Pancreas (tissue), 10 donors: ENCODE results near the gene RTN4. TPM values are rescaled to one million over a fixed set of nuclear protein-coding genes. Genes with fewer than 3 reads are reported as not detected.

Experiments
- ATAC-seq, 4 donors: fragments of 200-7000 bp; cut with Tn5 transposase; one replicate each; pipeline versions ENCODE4 v1.8.0 to v1.9.1; 2020; ENCODE audit warnings: mild to moderate bottlenecking in 4 of 4, moderate library complexity in 4 of 4
- DNase-seq, 6 donors: peaks; one replicate each; pipeline ENCODE4 v3.0.0-alpha.2; 2020
- FAIRE-seq: peaks from 2 replicates; lab custom pipeline; 2012; peaks lifted over from hg19 to GRCh38; lab: Jason Lieb, UNC
- H3K27ac ChIP-seq, 4 donors: fragments of 200-600 bp; sonication (generic); 1 replicate in 3 of 4; 2 replicates in 1 of 4; pipeline versions ENCODE4 v1.5.0 to v1.8.0; 2020
- H3K27me3 ChIP-seq, 4 donors: fragments of 200-600 bp; one replicate each; pipeline ENCODE4 v1.8.0; 2021
- H3K36me3 ChIP-seq, 3 donors: fragments of 200-600 bp; sonication (generic) in 1 of 3; one replicate each; pipeline versions ENCODE4 v1.5.0 to v1.8.0; 2020 to 2021
- H3K4me1 ChIP-seq, 3 donors: fragments of 200-600 bp; one replicate each; pipeline ENCODE4 v1.8.0; 2021
- H3K4me3 ChIP-seq, 4 donors: fragments of 200-600 bp; sonication (generic) in 2 of 4; one replicate each; pipeline versions ENCODE4 v1.5.0 to v1.8.0; 2020 to 2021
- H3K9me3 ChIP-seq, 4 donors: fragments of 200-600 bp; one replicate each; pipeline ENCODE4 v1.8.0; 2021
- WGBS, 2 donors: extraction: QIAGEN DNeasy Blood & Tissue Kit; methylation state at CpG; one replicate each; pipeline ENCODE4 v1.1.7; 2013; 5-methylcytosine and 5-hydroxymethylcytosine counted together
- intact Hi-C, 3 donors: fragments of 100-400 bp; cut with DNase I; formaldehyde crosslinking; loops; one replicate each; pipeline versions ENCODE4 v1.11.1 to v1.14.2; 2022
- polyA plus RNA-seq, 2 donors: library from polyadenylated mRNA; stranded (reverse); fragments of 200-250 nt; gene quantifications; one replicate each; pipeline ENCODE4 v1.2.3, GENCODE V29; 2013
- total RNA-seq, 6 donors: library from RNA; stranded (reverse); fragmentation: NEBNext Ultra II Directional in 4 of 6; extraction: Animal tissue kit (Norgen Biotek cat#: 25700) in 4 of 6; gene quantifications; one replicate each; pipeline versions ENCODE4 v1.2.1 to v1.2.4, GENCODE V29; 2021 to 2023
- TF ChIP-seq, protein P1 (sequence below), 4 donors: fragments of 200-600 bp; sonication (generic) in 3 of 4; IDR thresholded peaks; one replicate each; pipeline versions ENCODE4 v1.5.0 to v1.8.0; 2021; ENCODE audit warnings: antibody characterized with exemption in 4 of 4
- donor health status: healthy with polysubstance abuse.
- donor health status: DM: no; HTN: no; CAD: no; lungs with moderate emphysema.
- donor health status: DM: no; HTN: no; CAD: no.
- donor health status: control.
- donor health status: control.
- donor health status: Bipolar disorder and iron deficiency.
- donor health status: DM: yes; HTN: yes; CAD: no.
- donor health status: DM: no; HTN: no; CAD: no.
- donor health status: DM: no; HTN: no; CAD: no.
- donor health status: DM: yes; HTN: yes; CAD: no.

Gene RTN4
- total and polyA plus RNA-seq, 8 donors: 38.3 to 105 (median 77.3) TPM

- WGBS, 2 donors: 94% methylated on average over 3 of the region's 3 CpGs
- TF ChIP-seq, protein P1, sequence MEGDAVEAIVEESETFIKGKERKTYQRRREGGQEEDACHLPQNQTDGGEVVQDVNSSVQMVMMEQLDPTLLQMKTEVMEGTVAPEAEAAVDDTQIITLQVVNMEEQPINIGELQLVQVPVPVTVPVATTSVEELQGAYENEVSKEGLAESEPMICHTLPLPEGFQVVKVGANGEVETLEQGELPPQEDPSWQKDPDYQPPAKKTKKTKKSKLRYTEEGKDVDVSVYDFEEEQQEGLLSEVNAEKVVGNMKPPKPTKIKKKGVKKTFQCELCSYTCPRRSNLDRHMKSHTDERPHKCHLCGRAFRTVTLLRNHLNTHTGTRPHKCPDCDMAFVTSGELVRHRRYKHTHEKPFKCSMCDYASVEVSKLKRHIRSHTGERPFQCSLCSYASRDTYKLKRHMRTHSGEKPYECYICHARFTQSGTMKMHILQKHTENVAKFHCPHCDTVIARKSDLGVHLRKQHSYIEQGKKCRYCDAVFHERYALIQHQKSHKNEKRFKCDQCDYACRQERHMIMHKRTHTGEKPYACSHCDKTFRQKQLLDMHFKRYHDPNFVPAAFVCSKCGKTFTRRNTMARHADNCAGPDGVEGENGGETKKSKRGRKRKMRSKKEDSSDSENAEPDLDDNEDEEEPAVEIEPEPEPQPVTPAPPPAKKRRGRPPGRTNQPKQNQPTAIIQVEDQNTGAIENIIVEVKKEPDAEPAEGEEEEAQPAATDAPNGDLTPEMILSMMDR (IDR thresholded peaks at IDR 0.05): no peak
- Histone ChIP-seq H3K9me3 (no peaks in the 10 kb centered on the region), H3K36me3 (no peaks in the 10 kb centered on the region), H3K27ac (no peak overlapping the region), H3K4me3 (no peak overlapping the region), H3K4me1 (no peaks in the 10 kb centered on the region), H3K27me3 (no peaks in the 10 kb centered on the region)
- ATAC-seq: no peak
- intact Hi-C loops: no loop called here
- no peak for DNase-seq
- no peak for FAIRE-seq
Measured at GRCh38 chr2:54966837-54967236, 83.4 kb downstream of the RTN4 start.

DNA sequence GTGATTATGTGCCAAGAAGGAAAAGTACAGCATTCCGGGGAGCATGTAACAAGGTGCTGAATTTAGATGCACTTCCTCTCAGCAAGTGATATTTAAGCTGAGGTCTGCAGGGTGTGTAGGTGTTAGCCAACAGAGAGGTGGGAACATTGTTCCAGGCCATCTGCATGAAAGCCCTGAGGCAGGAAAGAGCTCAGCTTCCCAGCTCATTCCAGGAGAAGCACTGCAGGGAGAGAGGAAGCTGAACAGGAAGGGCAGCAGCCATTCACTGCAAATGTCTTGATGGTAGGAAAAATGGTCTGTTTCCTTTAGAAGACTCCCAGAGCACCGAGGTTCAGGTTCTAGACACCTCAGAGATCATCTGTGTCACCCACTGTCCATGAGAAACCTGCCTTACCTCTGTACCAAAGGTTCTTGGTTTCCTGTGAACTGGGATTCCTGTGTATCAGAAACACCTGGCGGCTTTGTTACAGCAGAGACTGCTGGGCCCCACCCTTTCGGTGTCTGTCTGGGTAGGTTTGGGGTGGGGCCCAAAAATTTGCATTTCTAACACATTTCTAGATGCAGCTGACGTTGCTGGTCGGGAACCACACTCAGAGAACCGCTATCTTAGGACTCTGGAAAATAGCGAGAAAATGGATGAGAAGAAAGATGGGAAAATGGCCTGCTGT is 84.0 kb downstream of the RTN4 start:
- no peak for FAIRE-seq
- Histone ChIP-seq H3K9me3 (no peaks in the 10 kb centered on the region), H3K4me1 (no peaks in the 10 kb centered on the region), H3K27ac (no peak overlapping the region), H3K4me3 (no peak overlapping the region), H3K36me3 (no peaks in the 10 kb centered on the region), H3K27me3 (no peaks in the 10 kb centered on the region)
- no peak for ATAC-seq
- TF ChIP-seq, protein P1 (IDR thresholded peaks at IDR 0.05): no peak
- no peak for DNase-seq
- 86 to 87% methylated on average over 8 of the region's 8 CpGs for WGBS, 2 donors
- intact Hi-C loops: no loop called here

GRCh38 chr2:54965425-54965824 is 84.8 kb downstream of the RTN4 start:
- intact Hi-C loops: no loop called here
- no peak for ATAC-seq
- Histone ChIP-seq H3K27ac (no peak overlapping the region), H3K4me3 (no peak overlapping the region), H3K4me1 (no peaks in the 10 kb centered on the region), H3K27me3 (no peaks in the 10 kb centered on the region), H3K9me3 (no peaks in the 10 kb centered on the region), H3K36me3 (no peaks in the 10 kb centered on the region)
- FAIRE-seq: no peak
- 95 to 98% methylated on average over 6 of the region's 6 CpGs for WGBS, 2 donors
- DNase-seq: no peak
- TF ChIP-seq, protein P1 (IDR thresholded peaks at IDR 0.05): no peak

- H3K27me3 ChIP-seq: no peaks in the 10 kb centered on the region
- H3K4me1 ChIP-seq: no peaks in the 10 kb centered on the region
- no peak overlapping the region for H3K4me3 ChIP-seq
- DNase-seq: no peak
- no peak for ATAC-seq
- no peak for FAIRE-seq
- 63 to 83% methylated on average over 4 of the region's 4 CpGs for WGBS, 2 donors
- TF ChIP-seq, protein P1 (IDR thresholded peaks at IDR 0.05): no peak
- no peaks in the 10 kb centered on the region for H3K9me3 ChIP-seq
- intact Hi-C loops: no loop called here
- no peaks in the 10 kb centered on the region for H3K36me3 ChIP-seq
- no peak overlapping the region for H3K27ac ChIP-seq
Measured at GRCh38 chr2:54964816-54965215, 85.4 kb downstream of the RTN4 start.

GRCh38 chr2:54964271-54964670 is 86.0 kb downstream of the RTN4 start:
- no peak for ATAC-seq
- 79 to 85% methylated on average over 8 of the region's 8 CpGs for WGBS, 2 donors
- TF ChIP-seq, protein P1 (IDR thresholded peaks at IDR 0.05): no peak
- intact Hi-C loops: no loop called here
- H3K27ac ChIP-seq: no peak overlapping the region
- no peaks in the 10 kb centered on the region for H3K36me3 ChIP-seq
- no peaks in the 10 kb centered on the region for H3K27me3 ChIP-seq
- DNase-seq: no peak
- no peaks in the 10 kb centered on the region for H3K4me1 ChIP-seq
- no peak overlapping the region for H3K4me3 ChIP-seq
- no peak for FAIRE-seq
- H3K9me3 ChIP-seq: no peaks in the 10 kb centered on the region
